ENCODE results near the gene FBXO47. TPM values are rescaled to one million over a fixed set of nuclear protein-coding genes. Genes with fewer than 3 reads are reported as not detected.

FBXO47 gene
- total RNA-seq, 1 experiment from 2014 or later, result not detected

- no peaks in the 10 kb centered on the region for H4K20me1 ChIP-seq (ENCODE audit: low read length)
- no peak for ATAC-seq
- no peaks in the 10 kb centered on the region for H3K4me1 ChIP-seq (ENCODE audit: insufficient read depth, low read length)
- no peaks in the 10 kb centered on the region for H3K27me3 ChIP-seq (ENCODE audit: low read length)
- H3F3A ChIP-seq (ENCODE audit: low read length, unreplicated experiment), result no peaks in the 10 kb centered on the region
- TF ChIP-seq EZH2phosphoT487 (IDR thresholded peaks at IDR 0.05; ENCODE audit: borderline replicate concordance, low read length) (no peak), EZH2 (IDR thresholded peaks at IDR 0.05; ENCODE audit: low read length, unreplicated experiment) (no peak), CTCF (conservative IDR thresholded peaks at IDR 0.05; ENCODE audit: low read depth, low read length) (no peak)
- H3K9me3 ChIP-seq (ENCODE audit: low read length), result no peaks in the 10 kb centered on the region
- ChIA-PET CTCF (no interaction called here), POLR2A (ENCODE audit: unreplicated experiment) (no interaction called here)
- no peaks in the 10 kb centered on the region for H3K9me2 ChIP-seq (replicated peaks; ENCODE audit: low read length)
- no peak overlapping the region for H3K4me2 ChIP-seq (ENCODE audit: low read length)
- H3K27ac ChIP-seq (ENCODE audit: low read length), result no peak overlapping the region
- no peak overlapping the region for H2AFZ ChIP-seq (ENCODE audit: low read length)
- no peak overlapping the region for H3K4me3 ChIP-seq (ENCODE audit: low read length)
- H3K79me2 ChIP-seq (ENCODE audit: low read length), result peaks cover 26% of the 10 kb centered on the region
- intact Hi-C loops (cut with micrococcal nuclease), result no loop called here
- no peak for DNase-seq
- no peaks in the 10 kb centered on the region; the same call in 1 of the 2 replicates for H3K36me3 ChIP-seq (ENCODE audit: low read depth, low read length)
- no peak overlapping the region for H3K9ac ChIP-seq (ENCODE audit: low read length)
- BruUV-seq (replicated peaks), result no TSS peak
Measured at GRCh38 chr17:38889745-38890409, 77.3 kb downstream of the FBXO47 start.

- no peak overlapping the region for H3K4me3 ChIP-seq (ENCODE audit: low read length)
- no peaks in the 10 kb centered on the region for H3K27me3 ChIP-seq (ENCODE audit: low read length)
- H3K4me1 ChIP-seq (ENCODE audit: insufficient read depth, low read length), result no peaks in the 10 kb centered on the region
- H3K9me3 ChIP-seq (ENCODE audit: low read length), result no peaks in the 10 kb centered on the region
- intact Hi-C loops (cut with micrococcal nuclease), result no loop called here
- H3K79me2 ChIP-seq (ENCODE audit: low read length), result peaks cover 30% of the 10 kb centered on the region
- ChIA-PET CTCF (no interaction called here), POLR2A (ENCODE audit: unreplicated experiment) (interaction anchor here (0.6 kb wide), 1 partner anchor 18 kb away, joined by 15 read pairs; no protein-coding TSS in a partner anchor)
- no peak for DNase-seq
- no peak overlapping the region for H2AFZ ChIP-seq (ENCODE audit: low read length)
- H4K20me1 ChIP-seq (ENCODE audit: low read length), result no peaks in the 10 kb centered on the region
- no peak overlapping the region for H3K9ac ChIP-seq (ENCODE audit: low read length)
- H3K4me2 ChIP-seq (ENCODE audit: low read length), result no peak overlapping the region
- no peaks in the 10 kb centered on the region; the same call in 1 of the 2 replicates for H3K36me3 ChIP-seq (ENCODE audit: low read depth, low read length)
- no peaks in the 10 kb centered on the region for H3F3A ChIP-seq (ENCODE audit: low read length, unreplicated experiment)
- H3K27ac ChIP-seq (ENCODE audit: low read length), result no peak overlapping the region
- ATAC-seq, result no peak
- H3K9me2 ChIP-seq (replicated peaks; ENCODE audit: low read length), result no peaks in the 10 kb centered on the region
- BruUV-seq (replicated peaks), result no TSS peak
- no peak for TF ChIP-seq EZH2 (IDR thresholded peaks at IDR 0.05; ENCODE audit: low read length, unreplicated experiment)
- no peak for TF ChIP-seq CTCF (conservative IDR thresholded peaks at IDR 0.05; ENCODE audit: low read depth, low read length)
- TF ChIP-seq EZH2phosphoT487 (IDR thresholded peaks at IDR 0.05; ENCODE audit: borderline replicate concordance, low read length), result no peak
Measured at GRCh38 chr17:38888842-38889241, 78.4 kb downstream of the FBXO47 start.

GRCh38 chr17:38886643-38887010, 80.6 kb downstream of the FBXO47 start:
- peaks cover 52% of the 10 kb centered on the region for H3K79me2 ChIP-seq (ENCODE audit: low read length)
- no peaks in the 10 kb centered on the region for H3K9me2 ChIP-seq (replicated peaks; ENCODE audit: low read length)
- H2AFZ ChIP-seq (ENCODE audit: low read length), result no peak overlapping the region
- TF ChIP-seq EZH2phosphoT487 (IDR thresholded peaks at IDR 0.05; ENCODE audit: borderline replicate concordance, low read length) (no peak), CTCF (conservative IDR thresholded peaks at IDR 0.05; ENCODE audit: low read depth, low read length) (no peak), EZH2 (IDR thresholded peaks at IDR 0.05; ENCODE audit: low read length, unreplicated experiment) (no peak)
- H3K4me3 ChIP-seq (ENCODE audit: low read length), result no peak overlapping the region
- no peaks in the 10 kb centered on the region; the same call in 1 of the 2 replicates for H3K4me1 ChIP-seq (ENCODE audit: insufficient read depth, low read length)
- H3K4me2 ChIP-seq (ENCODE audit: low read length), result no peak overlapping the region
- no peak for ATAC-seq
- H3K27me3 ChIP-seq (ENCODE audit: low read length), result no peaks in the 10 kb centered on the region
- intact Hi-C loops (cut with micrococcal nuclease), result no loop called here
- no peaks in the 10 kb centered on the region for H4K20me1 ChIP-seq (ENCODE audit: low read length)
- CTCF ChIA-PET, result no interaction called here
- no peaks in the 10 kb centered on the region for H3K9me3 ChIP-seq (ENCODE audit: low read length)
- no peak overlapping the region for H3K27ac ChIP-seq (ENCODE audit: low read length)
- peaks cover 4% of the 10 kb centered on the region; the same call in 1 of the 2 replicates for H3K36me3 ChIP-seq (ENCODE audit: low read depth, low read length)
- no peak overlapping the region for H3K9ac ChIP-seq (ENCODE audit: low read length)
- POLR2A ChIA-PET (ENCODE audit: unreplicated experiment), result no interaction called here
- DNase-seq, result no peak
- BruUV-seq (replicated peaks), result no TSS peak
- H3F3A ChIP-seq (ENCODE audit: low read length, unreplicated experiment), result no peaks in the 10 kb centered on the region

All from PC-3 (cell line).